HepG2 (cell line): Measurements from ENCODE around the gene RUNDC1. TPM values are rescaled to one million over a fixed set of nuclear protein-coding genes. Genes with fewer than 3 reads are reported as not detected.
A peak's percentile ranks its signal among the peaks of the same experiment; 100 is the strongest.

Experiments used
- AFF4 ChIP-seq: sonication (generic); formaldehyde crosslinking; IDR thresholded peaks from 2 replicates; pipeline ENCODE4 v1.4.0; 2020; ENCODE audit warnings: missing genetic modification reagents
- CEBPG ChIP-seq: IDR thresholded peaks from 2 replicates; pipeline ENCODE4 v1.6.1; 2016
- CHD2 ChIP-seq: IDR thresholded peaks from 2 replicates; pipeline ENCODE4 v1.6.1; 2011; ENCODE audit warnings: low read depth, low read length, improper control_type of control experiment
- DNMT3B ChIP-seq: conservative IDR thresholded peaks from 2 replicates; pipeline ENCODE4 v1.6.1; 2016; ENCODE audit warnings: missing biosample characterization, control low read depth
- ELF4 ChIP-seq: sonication (generic); formaldehyde crosslinking; IDR thresholded peaks from 2 replicates; pipeline ENCODE4 v1.5.0; 2020; ENCODE audit warnings: missing genetic modification reagents, mild to moderate bottlenecking, moderate library complexity, borderline replicate concordance
- GATAD1 ChIP-seq: IDR thresholded peaks from 2 replicates; pipeline ENCODE4 v1.6.1; 2016; ENCODE audit warnings: missing genetic modification reagents, missing compliant biosample characterization
- IRF9 ChIP-seq: sonication (generic); formaldehyde crosslinking; IDR thresholded peaks from 2 replicates; pipeline ENCODE4 v1.8.0; 2022; ENCODE audit warnings: missing genetic modification reagents, mild to moderate bottlenecking, borderline replicate concordance
- KMT2A ChIP-seq: sonication (generic); formaldehyde crosslinking; IDR thresholded peaks from 2 replicates; pipeline ENCODE4 v1.4.0; 2020; ENCODE audit warnings: missing genetic modification reagents
- MEIS2 ChIP-seq: sonication (generic); formaldehyde crosslinking; IDR thresholded peaks from 2 replicates; pipeline ENCODE4 v1.9.0; 2021; ENCODE audit warnings: mild to moderate bottlenecking, missing genetic modification reagents
- REL ChIP-seq: sonication (generic); formaldehyde crosslinking; conservative IDR thresholded peaks from 2 replicates; pipeline ENCODE4 v1.8.0; 2022; ENCODE audit warnings: mild to moderate bottlenecking, missing genetic modification reagents, moderate library complexity
- STAT5B ChIP-seq: sonication (generic); formaldehyde crosslinking; IDR thresholded peaks from 2 replicates; pipeline ENCODE4 v1.4.0; 2020; ENCODE audit warnings: missing genetic modification reagents
- TBX2 ChIP-seq: sonication (generic); formaldehyde crosslinking; IDR thresholded peaks from 2 replicates; pipeline ENCODE4 v1.5.0; 2020; ENCODE audit warnings: missing genetic modification reagents, mild to moderate bottlenecking, borderline replicate concordance
- TP53 ChIP-seq: sonication (generic); formaldehyde crosslinking; conservative IDR thresholded peaks from 2 replicates; pipeline ENCODE4 v1.4.0; 2020; ENCODE audit warnings: missing genetic modification reagents
- ZNF350 ChIP-seq: sonication (generic); formaldehyde crosslinking; IDR thresholded peaks from 2 replicates; pipeline ENCODE4 v1.4.0; 2020; ENCODE audit warnings: mild to moderate bottlenecking, low read depth, missing genetic modification reagents, borderline replicate concordance
- ZNF414 ChIP-seq: sonication (generic); formaldehyde crosslinking; IDR thresholded peaks from 2 replicates; pipeline ENCODE4 v1.5.0; 2020; ENCODE audit warnings: missing genetic modification reagents
- ZNF556 ChIP-seq: sonication (generic); formaldehyde crosslinking; IDR thresholded peaks from 2 replicates; pipeline ENCODE4 v1.4.0; 2020; ENCODE audit warnings: mild to moderate bottlenecking, missing genetic modification reagents, borderline replicate concordance
- ZNF577 ChIP-seq: sonication (generic); formaldehyde crosslinking; IDR thresholded peaks from 2 replicates; pipeline ENCODE4 v1.4.0; 2020; ENCODE audit warnings: mild to moderate bottlenecking, low read depth, missing genetic modification reagents, borderline replicate concordance
- ZNF629 ChIP-seq: sonication (generic); formaldehyde crosslinking; conservative IDR thresholded peaks from 2 replicates; pipeline ENCODE4 v1.5.0; 2020; ENCODE audit warnings: missing genetic modification reagents
- ZNF660 ChIP-seq: sonication (generic); formaldehyde crosslinking; IDR thresholded peaks from 2 replicates; pipeline ENCODE4 v1.5.1; 2020; ENCODE audit warnings: mild to moderate bottlenecking, low read depth, missing genetic modification reagents, borderline replicate concordance
- ZNF720 ChIP-seq: sonication (generic); formaldehyde crosslinking; IDR thresholded peaks from 2 replicates; pipeline ENCODE4 v1.4.0; 2020; ENCODE audit warnings: missing genetic modification reagents
- polyA plus RNA-seq, 8 experiments: library from polyadenylated mRNA; depleted of rRNA in 3 of 8; stranded (reverse) in 7 of 8; unstranded in 1 of 8; fragments of >200 nt; fragmentation: Illumina TruSeq in 4 of 8; extraction: Trizol in 4 of 8; gene quantifications; 2 replicates each; pipeline versions ENCODE4 v1.2.1 to v1.2.3, GENCODE V29; 2011 to 2016; ENCODE audit warnings: low read depth in 4 of 8, missing spikeins in 1 of 8, mixed read lengths in 1 of 8; ENCODE audit not compliant: insufficient read depth in 1 of 8
- total RNA-seq, 5 experiments: library from RNA; depleted of rRNA; stranded (reverse); fragments of >200 nt; fragmentation: Illumina TruSeq; extraction: Trizol; gene quantifications; 2 replicates each; pipeline ENCODE4 v1.2.3, GENCODE V29; 2016; ENCODE audit warnings: low read depth in 1 of 5
- TF ChIP-seq, protein P1 (sequence below): sonication (generic); formaldehyde crosslinking; IDR thresholded peaks from 2 replicates; pipeline ENCODE4 v1.5.1; 2020; ENCODE audit warnings: missing genetic modification reagents, mild to moderate bottlenecking, borderline replicate concordance
- TF ChIP-seq, protein P2 (sequence below): sonication (generic); formaldehyde crosslinking; IDR thresholded peaks from 2 replicates; pipeline ENCODE4 v1.4.0; 2020; ENCODE audit warnings: missing genetic modification reagents
- TF ChIP-seq, protein P3 (sequence below): sonication (generic); formaldehyde crosslinking; IDR thresholded peaks from 2 replicates; pipeline ENCODE4 v1.4.0; 2020; ENCODE audit warnings: low read depth, mild to moderate bottlenecking, missing genetic modification reagents

Gene RUNDC1
- total and polyA plus RNA-seq, 2 of the 13 experiments (the other 11 are each of a cell fraction or from before 2014, with no cell fraction given) = 10.3 to 11.4 TPM

- TF ChIP-seq IRF9 (CRISPR knock-in tag) = no peak
- TF ChIP-seq ZNF629 = no peak
- TF ChIP-seq, protein P1, sequence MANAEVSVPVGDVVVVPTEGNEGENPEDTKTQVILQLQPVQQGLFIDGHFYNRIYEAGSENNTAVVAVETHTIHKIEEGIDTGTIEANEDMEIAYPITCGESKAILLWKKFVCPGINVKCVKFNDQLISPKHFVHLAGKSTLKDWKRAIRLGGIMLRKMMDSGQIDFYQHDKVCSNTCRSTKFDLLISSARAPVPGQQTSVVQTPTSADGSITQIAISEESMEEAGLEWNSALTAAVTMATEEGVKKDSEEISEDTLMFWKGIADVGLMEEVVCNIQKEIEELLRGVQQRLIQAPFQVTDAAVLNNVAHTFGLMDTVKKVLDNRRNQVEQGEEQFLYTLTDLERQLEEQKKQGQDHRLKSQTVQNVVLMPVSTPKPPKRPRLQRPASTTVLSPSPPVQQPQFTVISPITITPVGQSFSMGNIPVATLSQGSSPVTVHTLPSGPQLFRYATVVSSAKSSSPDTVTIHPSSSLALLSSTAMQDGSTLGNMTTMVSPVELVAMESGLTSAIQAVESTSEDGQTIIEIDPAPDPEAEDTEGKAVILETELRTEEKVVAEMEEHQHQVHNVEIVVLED (CRISPR knock-in tag) = no peak
- TF ChIP-seq ZNF720 = no peak
- no peak for TF ChIP-seq STAT5B (CRISPR knock-in tag)
- no peak for TF ChIP-seq ZNF660
- no peak for TF ChIP-seq ELF4 (CRISPR knock-in tag)
- TF ChIP-seq ZNF577 (CRISPR knock-in tag) = no peak
- TF ChIP-seq TP53 (CRISPR knock-in tag) = no peak
- TF ChIP-seq DNMT3B (CRISPR knock-in tag) = no peak
- TF ChIP-seq ZNF350 = no peak
- no peak for TF ChIP-seq MEIS2
- peak; percentile 75; the same call in 1 of the 2 replicates for TF ChIP-seq TBX2
- peak; percentile 57 for TF ChIP-seq CEBPG (CRISPR knock-in tag)
- TF ChIP-seq AFF4 (CRISPR knock-in tag) = no peak
- no peak for TF ChIP-seq KMT2A
- no peak for TF ChIP-seq ZNF414 (CRISPR knock-in tag)
- no peak for TF ChIP-seq ZNF556 (CRISPR knock-in tag)
- TF ChIP-seq REL (CRISPR knock-in tag) = no peak
- TF ChIP-seq CHD2 = no peak
- TF ChIP-seq GATAD1 (CRISPR knock-in tag) = no peak
- TF ChIP-seq, protein P2, sequence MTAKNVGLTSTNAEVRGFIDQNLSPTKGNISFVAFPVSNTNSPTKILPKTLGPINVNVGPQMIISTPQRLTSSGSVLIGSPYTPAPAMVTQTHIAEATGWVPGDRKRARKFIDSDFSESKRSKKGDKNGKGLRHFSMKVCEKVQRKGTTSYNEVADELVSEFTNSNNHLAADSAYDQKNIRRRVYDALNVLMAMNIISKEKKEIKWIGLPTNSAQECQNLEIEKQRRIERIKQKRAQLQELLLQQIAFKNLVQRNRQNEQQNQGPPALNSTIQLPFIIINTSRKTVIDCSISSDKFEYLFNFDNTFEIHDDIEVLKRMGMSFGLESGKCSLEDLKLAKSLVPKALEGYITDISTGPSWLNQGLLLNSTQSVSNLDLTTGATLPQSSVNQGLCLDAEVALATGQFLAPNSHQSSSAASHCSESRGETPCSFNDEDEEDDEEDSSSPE (CRISPR knock-in tag) = no peak
- TF ChIP-seq, protein P3, sequence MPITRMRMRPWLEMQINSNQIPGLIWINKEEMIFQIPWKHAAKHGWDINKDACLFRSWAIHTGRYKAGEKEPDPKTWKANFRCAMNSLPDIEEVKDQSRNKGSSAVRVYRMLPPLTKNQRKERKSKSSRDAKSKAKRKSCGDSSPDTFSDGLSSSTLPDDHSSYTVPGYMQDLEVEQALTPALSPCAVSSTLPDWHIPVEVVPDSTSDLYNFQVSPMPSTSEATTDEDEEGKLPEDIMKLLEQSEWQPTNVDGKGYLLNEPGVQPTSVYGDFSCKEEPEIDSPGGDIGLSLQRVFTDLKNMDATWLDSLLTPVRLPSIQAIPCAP = no peak
These were observed 5.1 kb upstream of the RUNDC1 start (continued) for GRCh38 chr17:42975265-42975664.
